ENCODE data around the gene N4BP2L1. TPM values are rescaled to one million over a fixed set of nuclear protein-coding genes. Genes with fewer than 3 reads are reported as not detected.

The N4BP2L1 gene
- total RNA-seq, 2 experiments from 2014 or later: 7.9 to 14.6 TPM

- H3K9me3 ChIP-seq (ENCODE audit: low read length): no peaks in the 10 kb centered on the region
- no peak overlapping the region for H3K27ac ChIP-seq (ENCODE audit: low read depth, low read length, poor library complexity, severe bottlenecking)
- POLR2A ChIA-PET: no interaction called here
- no peak for TF ChIP-seq EZH2phosphoT487 (IDR thresholded peaks at IDR 0.05; ENCODE audit: borderline replicate concordance, low read depth, low read length)
- TF ChIP-seq CTCF (conservative IDR thresholded peaks at IDR 0.05; ENCODE audit: low read length): no peak
- H3K4me1 ChIP-seq (ENCODE audit: insufficient read depth, low read length, poor library complexity, severe bottlenecking): no peaks in the 10 kb centered on the region
- H4K20me1 ChIP-seq (ENCODE audit: insufficient read depth, low read length): no peaks in the 10 kb centered on the region
- CTCF ChIA-PET (ENCODE audit: unreplicated experiment): no interaction called here
- no peak overlapping the region for H3K4me3 ChIP-seq (ENCODE audit: low read depth, low read length, poor library complexity, severe bottlenecking)
- no peak for DNase-seq (ENCODE audit: low spot score)
- H2AFZ ChIP-seq (ENCODE audit: low read length): no peak overlapping the region
- intact Hi-C loops (cut with micrococcal nuclease; ENCODE audit: unreplicated experiment): no loop called here
- no peaks in the 10 kb centered on the region for H3K36me3 ChIP-seq (ENCODE audit: insufficient read depth, low read length)
- H3K9me2 ChIP-seq (ENCODE audit: insufficient read depth, low read length): no peaks in the 10 kb centered on the region
- H3K4me2 ChIP-seq (ENCODE audit: low read length): no peak overlapping the region
- BruUV-seq (replicated peaks): no TSS peak
- H3K79me2 ChIP-seq (ENCODE audit: insufficient read depth, low read depth, low read length): no peaks in the 10 kb centered on the region
Observed at GRCh38 chr13:32472194-32472621, 44.3 kb upstream of the N4BP2L1 start.

- Histone ChIP-seq H4K20me1 (ENCODE audit: insufficient read depth, low read length) (no peaks in the 10 kb centered on the region), H3K9me2 (ENCODE audit: insufficient read depth, low read length) (no peaks in the 10 kb centered on the region)
- CTCF ChIA-PET (ENCODE audit: unreplicated experiment): interaction anchor here (0.6 kb wide), 1 partner anchor 11 kb away, joined by 3 read pairs; no protein-coding TSS in a partner anchor
Observed at GRCh38 chr13:32471187-32471922, 43.4 kb upstream of the N4BP2L1 start.

More at GRCh38 chr13:32471187-32471922, 43.4 kb upstream of the N4BP2L1 start:
- H3K4me3 ChIP-seq (ENCODE audit: low read depth, low read length, poor library complexity, severe bottlenecking): no peak overlapping the region
- no peak overlapping the region for H3K27ac ChIP-seq (ENCODE audit: low read depth, low read length, poor library complexity, severe bottlenecking)
- H3K79me2 ChIP-seq (ENCODE audit: insufficient read depth, low read depth, low read length): no peaks in the 10 kb centered on the region
- TF ChIP-seq CTCF (conservative IDR thresholded peaks at IDR 0.05; ENCODE audit: low read length) (no peak), EZH2phosphoT487 (IDR thresholded peaks at IDR 0.05; ENCODE audit: borderline replicate concordance, low read depth, low read length) (no peak)
- BruUV-seq (replicated peaks): no TSS peak
- no peaks in the 10 kb centered on the region for H3K9me3 ChIP-seq (ENCODE audit: low read length)
- no peak overlapping the region for H3K4me2 ChIP-seq (ENCODE audit: low read length)
- H2AFZ ChIP-seq (ENCODE audit: low read length): no peak overlapping the region
- DNase-seq (ENCODE audit: low spot score): no peak
- POLR2A ChIA-PET: no interaction called here
- no peaks in the 10 kb centered on the region for H3K36me3 ChIP-seq (ENCODE audit: insufficient read depth, low read length)
- intact Hi-C loops (cut with micrococcal nuclease; ENCODE audit: unreplicated experiment): no loop called here
- H3K4me1 ChIP-seq (ENCODE audit: insufficient read depth, low read length, poor library complexity, severe bottlenecking): no peaks in the 10 kb centered on the region

All from OCI-LY7 (cell line).